AG10803 (cell line): ENCODE results near the gene NFAT5.

ENCODE experiments used
- DNase-seq: peaks from one replicate; pipeline ENCODE4 v3.0.0; 2010; ENCODE audit warnings: low read depth
- H3K4me3 ChIP-seq: 2 replicates; pipeline ENCODE4 v1.5.1; 2011; ENCODE audit warnings: mild to moderate bottlenecking, low read length, control low read depth
- TF ChIP-seq, protein P1 (sequence below): conservative IDR thresholded peaks from 2 replicates; pipeline ENCODE4 v1.5.1; 2011; ENCODE audit warnings: mild to moderate bottlenecking, low read length, control low read depth, inconsistent platforms

The NFAT5 gene

GRCh38 chr16:69615528-69615927 is 49.8 kb downstream of the NFAT5 start:
- DNase-seq = no peak
- no peak overlapping the region for H3K4me3 ChIP-seq
- TF ChIP-seq, protein P1, sequence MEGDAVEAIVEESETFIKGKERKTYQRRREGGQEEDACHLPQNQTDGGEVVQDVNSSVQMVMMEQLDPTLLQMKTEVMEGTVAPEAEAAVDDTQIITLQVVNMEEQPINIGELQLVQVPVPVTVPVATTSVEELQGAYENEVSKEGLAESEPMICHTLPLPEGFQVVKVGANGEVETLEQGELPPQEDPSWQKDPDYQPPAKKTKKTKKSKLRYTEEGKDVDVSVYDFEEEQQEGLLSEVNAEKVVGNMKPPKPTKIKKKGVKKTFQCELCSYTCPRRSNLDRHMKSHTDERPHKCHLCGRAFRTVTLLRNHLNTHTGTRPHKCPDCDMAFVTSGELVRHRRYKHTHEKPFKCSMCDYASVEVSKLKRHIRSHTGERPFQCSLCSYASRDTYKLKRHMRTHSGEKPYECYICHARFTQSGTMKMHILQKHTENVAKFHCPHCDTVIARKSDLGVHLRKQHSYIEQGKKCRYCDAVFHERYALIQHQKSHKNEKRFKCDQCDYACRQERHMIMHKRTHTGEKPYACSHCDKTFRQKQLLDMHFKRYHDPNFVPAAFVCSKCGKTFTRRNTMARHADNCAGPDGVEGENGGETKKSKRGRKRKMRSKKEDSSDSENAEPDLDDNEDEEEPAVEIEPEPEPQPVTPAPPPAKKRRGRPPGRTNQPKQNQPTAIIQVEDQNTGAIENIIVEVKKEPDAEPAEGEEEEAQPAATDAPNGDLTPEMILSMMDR = no peak

GRCh38 chr16:69616082-69616481 is 50.3 kb downstream of the NFAT5 start:
- TF ChIP-seq, protein P1 = no peak
- H3K4me3 ChIP-seq = no peak overlapping the region
- no peak for DNase-seq

- H3K4me3 ChIP-seq = no peak overlapping the region
- TF ChIP-seq, protein P1 = no peak
- peak; percentile 18 for DNase-seq
Measured at GRCh38 chr16:69618307-69618706, 52.5 kb downstream of the NFAT5 start.

GRCh38 chr16:69618721-69619120 is 53.0 kb downstream of the NFAT5 start:
- peak; percentile 33 for DNase-seq
- H3K4me3 ChIP-seq = no peak overlapping the region
- TF ChIP-seq, protein P1 = no peak

DNA sequence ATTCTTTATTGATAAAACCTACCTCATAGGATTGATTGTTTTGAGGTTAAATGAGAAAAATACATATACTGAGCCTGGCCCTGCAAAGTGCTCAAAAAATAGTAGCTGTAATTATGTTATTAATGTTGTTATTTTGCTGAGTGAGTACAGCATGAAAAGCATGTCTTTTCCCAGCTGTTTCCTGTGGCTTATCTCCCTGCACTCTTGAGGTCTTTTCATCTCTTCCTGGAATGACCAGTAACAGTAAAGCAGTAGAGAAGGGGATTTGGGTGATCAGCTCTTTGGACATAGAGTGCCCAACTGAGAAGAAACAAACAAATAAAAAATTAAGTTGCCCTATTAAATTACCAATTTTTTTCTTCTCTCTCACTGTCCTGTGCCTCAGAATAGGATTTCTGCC is 53.7 kb downstream of the NFAT5 start:
- TF ChIP-seq, protein P1 = no peak
- H3K4me3 ChIP-seq = no peak overlapping the region
- DNase-seq = no peak

- DNase-seq = peak; percentile 45
- TF ChIP-seq, protein P1 = no peak
- no peak overlapping the region for H3K4me3 ChIP-seq
Measured at GRCh38 chr16:69620573-69620972, 54.8 kb downstream of the NFAT5 start.

DNA sequence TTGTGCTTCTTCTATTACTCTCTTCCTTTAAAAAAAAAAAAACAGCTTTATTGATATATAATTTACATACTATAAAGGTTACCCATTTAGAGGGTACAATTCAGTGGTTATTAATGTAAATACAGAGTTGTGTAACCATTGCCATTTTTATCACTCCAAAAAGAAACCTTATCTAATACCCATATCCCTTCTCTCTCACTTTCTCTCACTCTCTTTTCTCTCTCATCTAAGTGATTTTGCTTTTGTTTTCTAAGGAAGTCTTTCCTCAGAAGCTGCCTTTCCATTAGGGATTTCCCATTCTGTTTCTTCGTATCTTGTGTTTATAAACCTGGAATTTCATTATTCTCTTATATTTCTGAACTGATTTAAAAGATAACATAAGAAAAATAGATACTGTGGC is 55.5 kb downstream of the NFAT5 start:
- TF ChIP-seq, protein P1 = no peak
- DNase-seq = no peak
- no peak overlapping the region for H3K4me3 ChIP-seq
